GM08714 (cell line): Measurements from ENCODE around the gene MYBPC3.

Experiments used
- H3K4me3 ChIP-seq: fragments of 200-500 bp; sonication (Bioruptor generic); 2 replicates; pipeline ENCODE4 v1.5.1; 2014; ENCODE audit warnings: mild to moderate bottlenecking, low read length, inconsistent platforms
- ZNF274 ChIP-seq: IDR thresholded peaks from 2 replicates; pipeline ENCODE4 v1.6.1; 2012; ENCODE audit warnings: mild to moderate bottlenecking, low read depth, low read length

MYBPC3 gene

DNA sequence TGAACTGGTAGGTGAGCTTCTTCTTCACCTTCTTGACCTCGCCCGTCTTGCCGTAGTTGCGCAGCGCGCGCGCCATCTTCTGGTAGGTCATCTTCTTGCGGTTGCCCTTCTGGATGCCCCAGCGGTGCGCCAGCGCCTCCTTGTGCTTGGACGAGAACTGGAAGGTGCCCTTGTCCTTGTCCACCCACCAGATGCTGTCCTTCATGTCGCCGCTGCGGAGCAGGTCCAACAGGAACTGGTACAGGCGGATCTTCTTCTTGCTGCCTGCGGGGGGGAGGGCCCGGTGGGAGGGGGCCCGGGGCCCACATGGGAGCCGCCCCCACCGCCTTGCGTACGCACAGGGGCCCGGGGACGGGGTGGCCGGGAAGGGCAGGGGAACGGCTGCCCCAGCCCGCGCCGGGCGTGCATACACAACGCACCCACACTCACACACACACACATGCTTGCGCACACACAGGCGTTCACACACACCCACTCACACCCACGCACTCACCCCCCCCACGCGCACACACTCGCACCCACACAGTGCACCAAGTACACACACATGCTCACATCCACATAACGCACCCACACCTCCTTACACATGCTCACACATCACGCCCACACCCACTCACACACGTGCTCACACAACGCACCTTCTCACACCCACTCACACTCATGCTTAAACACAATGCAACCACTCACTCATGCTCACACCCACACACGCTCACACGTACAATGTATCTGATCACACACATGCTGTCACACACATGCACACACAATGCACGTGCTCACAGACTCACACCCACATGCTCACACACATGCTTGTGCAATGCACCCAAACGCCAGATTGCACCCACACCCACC, 3.0 kb upstream of the MYBPC3 start:
- H3K4me3 ChIP-seq, result no peak overlapping the region
- no peak for TF ChIP-seq ZNF274

DNA sequence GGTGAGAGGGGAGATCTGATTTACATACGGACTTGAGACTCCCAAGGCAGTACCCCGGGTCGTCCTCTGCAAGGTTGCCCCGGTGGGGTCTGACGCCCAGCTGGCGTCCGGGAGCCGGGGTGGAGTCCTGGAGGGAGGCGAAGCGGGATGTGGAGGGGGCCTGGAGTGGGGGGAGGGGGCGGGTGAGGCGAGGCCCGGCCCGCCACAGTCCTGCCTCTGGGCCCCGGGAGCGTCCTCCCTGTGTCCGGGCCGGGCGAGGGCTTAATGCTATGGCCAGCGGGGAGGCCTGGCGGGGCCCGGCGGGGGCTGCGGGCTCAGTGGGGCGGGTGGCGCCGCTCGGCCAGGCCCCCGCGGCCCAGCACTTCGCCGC, 2.4 kb upstream of the MYBPC3 start:
- H3K4me3 ChIP-seq, result no peak overlapping the region
- TF ChIP-seq ZNF274, result no peak

DNA sequence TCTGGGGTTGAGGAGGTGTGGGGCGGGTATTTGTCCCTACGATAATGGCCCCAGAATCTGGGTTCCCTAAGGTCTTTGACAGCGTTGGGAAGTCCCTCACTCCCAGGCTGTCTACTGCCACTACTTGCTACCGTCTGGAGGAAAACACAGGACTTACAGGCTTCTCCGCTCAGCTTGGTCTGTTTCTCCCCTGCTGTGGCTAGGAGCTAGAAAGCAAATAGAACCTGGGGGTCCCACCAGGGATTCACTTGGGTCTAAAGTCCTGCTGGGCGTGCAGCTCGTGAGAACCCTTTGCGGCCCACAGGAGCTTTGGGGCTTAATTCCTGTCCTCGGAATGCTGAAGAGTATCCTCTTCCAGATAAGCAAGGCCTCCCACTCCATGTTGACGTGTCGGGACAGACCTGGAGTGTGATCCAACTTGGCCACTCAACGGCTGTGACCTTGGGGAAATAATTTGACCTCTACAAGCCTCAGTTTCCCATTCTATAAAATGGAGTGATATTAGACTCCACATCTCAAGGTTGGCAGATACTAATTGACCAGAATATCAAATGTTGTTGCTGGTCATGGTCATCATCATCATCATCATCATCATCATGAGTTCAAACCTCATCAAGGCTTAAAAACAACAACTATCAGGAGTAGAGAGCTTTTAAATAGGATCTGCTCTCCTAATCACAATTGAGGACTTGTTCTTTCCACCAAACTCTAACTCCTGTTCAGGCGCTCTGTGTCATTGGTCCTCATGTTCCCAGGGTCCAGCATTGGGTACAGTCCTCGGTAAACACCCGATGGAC, 1.7 kb upstream of the MYBPC3 start:
- H3K4me3 ChIP-seq, result no peak overlapping the region
- no peak for TF ChIP-seq ZNF274

DNA sequence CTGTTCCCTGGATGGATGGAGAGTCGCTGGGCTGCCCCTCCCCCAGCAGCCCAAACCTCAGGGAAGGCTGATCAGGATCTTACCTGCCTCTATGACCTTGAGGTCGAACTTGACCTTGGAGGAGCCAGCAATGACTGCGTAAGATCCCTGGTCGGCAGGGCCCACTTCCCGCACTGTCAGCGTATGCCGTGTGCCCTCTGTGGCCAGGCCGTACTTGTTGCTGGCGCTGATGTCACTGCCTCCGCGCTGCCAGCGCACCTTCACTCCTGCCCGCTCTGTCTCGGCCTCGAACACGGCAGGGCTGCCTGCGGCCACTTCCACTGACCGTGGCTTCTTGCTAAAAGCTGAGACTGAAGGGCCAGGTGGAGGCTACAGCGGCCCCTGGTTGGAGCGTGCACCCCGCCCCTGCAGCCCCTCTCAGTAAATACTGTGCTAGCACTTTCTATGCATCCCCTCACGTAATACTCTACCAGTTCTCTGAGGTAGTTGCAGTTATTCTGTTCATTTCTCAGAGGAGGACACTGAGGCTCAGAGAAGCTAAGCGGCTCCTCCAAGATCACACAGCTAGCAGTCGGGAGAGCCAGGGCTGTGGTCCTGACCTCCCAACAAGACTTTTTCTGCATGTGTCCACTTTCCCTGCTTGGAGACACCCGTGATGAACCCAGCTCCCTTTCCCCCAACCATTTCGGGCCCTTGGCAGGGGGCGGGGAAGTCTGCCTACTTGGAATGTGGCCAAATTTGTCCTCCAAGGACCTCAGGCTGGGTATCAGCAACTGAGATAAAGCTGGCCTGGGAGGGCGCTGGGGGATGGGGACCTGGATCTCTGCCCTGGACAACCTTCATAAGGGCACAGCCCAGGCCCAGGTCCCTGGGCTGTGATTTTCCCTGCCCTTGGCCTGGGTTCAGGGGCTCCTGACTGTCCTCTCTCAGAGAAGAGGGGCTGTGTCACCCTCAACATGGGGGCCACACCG, 1.1 kb downstream of the MYBPC3 start:
- TF ChIP-seq ZNF274, result no peak

DNA sequence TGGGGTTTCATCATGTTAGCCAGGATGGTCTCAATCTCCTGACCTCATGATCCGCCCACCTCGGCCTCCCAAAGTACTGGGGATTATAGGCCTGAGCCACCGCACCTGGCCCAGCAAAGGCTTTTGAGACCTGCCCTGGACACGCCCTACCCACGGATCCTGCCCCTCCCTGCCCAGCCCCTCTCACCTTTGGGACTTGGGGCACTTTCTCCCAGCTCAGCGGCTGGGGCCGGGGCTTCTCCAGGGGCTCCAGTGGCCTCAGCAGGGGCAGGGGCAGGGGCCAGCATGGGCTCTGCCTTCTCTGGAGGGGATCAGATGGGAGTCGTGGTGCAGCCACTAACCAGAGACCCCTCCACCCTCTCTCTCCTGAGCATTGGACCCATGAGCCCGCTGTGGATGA, 2.2 kb downstream of the MYBPC3 start:
- no peak overlapping the region for H3K4me3 ChIP-seq
- no peak for TF ChIP-seq ZNF274

More for the DNA sequence above, 1.1 kb downstream of the MYBPC3 start:
- no peak overlapping the region for H3K4me3 ChIP-seq

DNA sequence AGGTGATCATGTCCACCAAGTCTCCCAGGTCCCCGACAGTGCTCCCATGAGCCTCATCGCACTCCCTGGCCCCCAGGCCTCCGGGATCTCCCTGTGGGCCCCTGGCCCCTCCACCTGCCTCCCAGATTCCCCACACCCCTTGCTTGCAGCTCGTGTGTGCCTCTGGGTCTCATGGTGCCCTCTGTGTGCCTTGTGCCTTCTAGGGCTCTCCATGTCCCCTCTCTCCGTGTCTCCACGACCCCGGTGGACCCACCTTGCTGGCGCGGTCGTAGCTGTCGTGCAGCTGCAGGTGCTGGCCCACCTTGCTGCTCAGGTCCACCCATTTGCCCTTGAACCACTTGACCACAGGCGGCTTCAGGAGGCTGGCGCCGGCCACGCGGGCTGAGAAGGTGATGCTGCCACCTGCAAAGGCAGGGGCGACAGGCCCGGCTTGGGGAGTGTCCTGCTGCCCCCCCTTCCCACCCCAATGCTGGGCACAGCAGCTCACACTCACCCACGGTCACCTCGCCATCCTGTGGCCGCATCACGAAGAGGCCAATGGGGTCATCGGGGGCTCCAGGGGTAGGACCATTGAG, 2.9 kb downstream of the MYBPC3 start:
- H3K4me3 ChIP-seq, result no peak overlapping the region
- no peak for TF ChIP-seq ZNF274

DNA sequence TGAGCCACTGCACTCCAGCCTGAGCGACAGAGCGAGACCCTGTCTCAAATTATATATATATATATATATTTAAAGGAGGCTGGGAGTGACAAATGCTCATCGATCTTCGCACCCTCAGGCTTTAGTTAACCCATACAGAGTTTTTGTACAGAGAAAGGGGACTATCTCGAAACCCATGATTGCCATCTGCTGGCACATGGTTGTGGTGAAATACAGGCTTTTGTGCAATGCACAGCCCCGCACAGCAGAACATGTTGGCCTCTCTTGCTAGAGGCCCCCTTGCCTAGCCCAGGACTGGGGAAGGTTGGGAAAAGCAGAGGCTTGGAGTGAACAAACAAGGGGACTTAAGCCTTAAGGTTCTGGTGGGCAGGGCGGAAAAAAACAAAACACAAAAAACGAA, 3.6 kb downstream of the MYBPC3 start:
- H3K4me3 ChIP-seq, result no peak overlapping the region
- TF ChIP-seq ZNF274, result no peak

DNA sequence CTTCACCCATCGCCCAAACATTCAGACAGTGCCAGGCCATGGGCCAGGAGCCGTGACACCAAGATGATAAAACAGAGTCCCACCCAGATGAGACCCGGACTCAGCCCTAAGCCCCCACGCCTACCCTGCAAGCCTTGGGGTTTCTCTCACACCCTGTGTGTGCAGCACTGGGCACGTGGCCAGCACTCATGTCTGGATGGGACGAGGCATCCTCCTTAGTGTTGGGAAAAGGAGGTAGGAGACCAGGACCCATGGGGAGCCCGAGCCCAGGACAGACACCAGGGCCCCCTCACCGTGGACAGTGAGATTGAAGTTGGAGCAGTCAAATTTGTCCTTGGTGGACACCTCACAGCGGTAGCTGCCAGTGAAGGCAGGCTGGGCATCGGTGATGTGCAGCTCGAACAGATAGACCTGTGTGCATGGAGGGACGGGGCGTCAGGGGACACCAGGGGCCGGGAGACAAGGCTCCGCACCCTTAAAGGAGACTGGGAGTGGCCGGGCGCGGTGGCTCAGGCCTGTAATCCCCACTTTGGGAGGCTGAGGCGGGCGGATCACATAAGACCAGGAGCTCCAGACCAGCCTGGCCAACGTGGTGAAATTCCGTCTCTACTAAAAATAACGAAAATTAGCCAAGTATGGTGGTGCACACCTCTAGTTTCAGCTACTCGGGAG, 4.2 kb downstream of the MYBPC3 start:
- H3K4me3 ChIP-seq, result no peak overlapping the region
- no peak for TF ChIP-seq ZNF274

DNA sequence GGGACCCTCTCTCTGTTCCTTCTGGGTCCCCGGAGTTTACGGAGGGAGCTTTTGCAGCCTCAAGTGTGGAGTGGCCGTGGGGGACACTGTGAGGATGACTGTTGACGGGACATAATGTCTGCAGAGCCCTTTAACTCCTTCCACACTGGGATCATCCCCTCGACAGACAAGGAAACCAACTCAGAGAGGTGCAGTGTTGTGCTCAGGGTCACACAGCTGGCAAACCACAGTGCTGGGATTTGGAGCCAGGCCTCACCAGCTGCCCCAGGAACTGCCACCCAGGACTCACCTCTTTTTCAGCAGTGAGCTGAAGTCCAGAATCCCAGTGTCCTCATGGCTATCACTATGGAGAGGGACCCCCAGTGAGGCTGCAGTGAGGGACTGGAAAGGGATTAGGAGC, 5.4 kb downstream of the MYBPC3 start:
- H3K4me3 ChIP-seq, result no peak overlapping the region

DNA sequence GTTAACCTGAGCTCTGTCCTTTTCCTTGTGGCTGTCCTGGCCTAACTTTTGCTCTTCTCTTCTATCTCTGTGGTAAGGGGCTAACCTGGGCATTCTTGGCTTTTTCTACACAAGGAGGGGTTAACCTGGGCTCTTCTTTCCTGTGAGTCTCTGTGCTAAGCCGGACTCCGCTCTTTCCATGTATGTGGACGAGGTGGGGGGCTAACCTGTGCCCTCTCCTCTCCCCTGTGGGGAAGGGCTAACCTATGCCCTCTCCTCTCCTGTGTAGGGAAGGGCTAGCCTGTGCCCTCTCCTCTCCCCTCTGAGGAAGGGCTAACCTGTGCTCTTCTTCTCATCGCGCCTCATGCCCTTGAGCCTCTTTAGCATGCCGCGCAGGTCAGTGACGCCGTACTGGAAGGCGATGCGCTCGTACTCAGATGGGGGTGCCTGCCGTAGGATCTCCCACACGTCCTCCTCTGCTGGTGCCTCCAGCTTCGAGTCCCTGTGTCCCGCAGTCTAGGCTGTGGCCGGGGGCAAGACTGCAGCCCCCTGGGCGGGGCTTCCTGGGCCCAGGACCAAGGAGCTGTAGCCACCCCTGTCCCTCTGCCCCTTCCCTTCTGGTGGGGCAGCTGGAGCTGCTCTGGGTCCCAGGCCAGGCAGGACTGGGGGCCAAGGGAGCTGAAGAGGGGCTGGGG, 6.5 kb downstream of the MYBPC3 start:
- no peak overlapping the region for H3K4me3 ChIP-seq
- no peak for TF ChIP-seq ZNF274

More for the DNA sequence above, 5.4 kb downstream of the MYBPC3 start:
- TF ChIP-seq ZNF274, result no peak

DNA sequence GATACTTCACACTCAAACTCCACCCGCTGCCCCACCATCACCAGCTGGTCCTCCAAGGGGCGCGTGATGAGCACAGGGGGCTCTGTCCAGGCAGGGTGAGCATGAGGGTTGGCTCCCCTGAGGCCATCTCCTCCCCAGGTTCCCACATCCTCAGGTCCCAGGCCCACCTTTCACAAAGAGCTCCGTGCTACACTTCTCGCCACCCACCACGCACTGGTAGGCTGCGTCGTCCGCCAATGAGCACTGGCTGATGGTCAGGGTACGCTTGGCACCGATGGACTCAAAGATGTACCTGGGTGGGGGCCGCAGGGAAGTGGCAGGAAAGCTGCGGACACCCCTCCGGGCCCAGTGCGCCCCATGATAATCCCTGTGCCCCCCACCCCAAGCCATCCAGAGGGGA, 9.6 kb downstream of the MYBPC3 start:
- no peak for TF ChIP-seq ZNF274
- H3K4me3 ChIP-seq, result no peak overlapping the region

DNA sequence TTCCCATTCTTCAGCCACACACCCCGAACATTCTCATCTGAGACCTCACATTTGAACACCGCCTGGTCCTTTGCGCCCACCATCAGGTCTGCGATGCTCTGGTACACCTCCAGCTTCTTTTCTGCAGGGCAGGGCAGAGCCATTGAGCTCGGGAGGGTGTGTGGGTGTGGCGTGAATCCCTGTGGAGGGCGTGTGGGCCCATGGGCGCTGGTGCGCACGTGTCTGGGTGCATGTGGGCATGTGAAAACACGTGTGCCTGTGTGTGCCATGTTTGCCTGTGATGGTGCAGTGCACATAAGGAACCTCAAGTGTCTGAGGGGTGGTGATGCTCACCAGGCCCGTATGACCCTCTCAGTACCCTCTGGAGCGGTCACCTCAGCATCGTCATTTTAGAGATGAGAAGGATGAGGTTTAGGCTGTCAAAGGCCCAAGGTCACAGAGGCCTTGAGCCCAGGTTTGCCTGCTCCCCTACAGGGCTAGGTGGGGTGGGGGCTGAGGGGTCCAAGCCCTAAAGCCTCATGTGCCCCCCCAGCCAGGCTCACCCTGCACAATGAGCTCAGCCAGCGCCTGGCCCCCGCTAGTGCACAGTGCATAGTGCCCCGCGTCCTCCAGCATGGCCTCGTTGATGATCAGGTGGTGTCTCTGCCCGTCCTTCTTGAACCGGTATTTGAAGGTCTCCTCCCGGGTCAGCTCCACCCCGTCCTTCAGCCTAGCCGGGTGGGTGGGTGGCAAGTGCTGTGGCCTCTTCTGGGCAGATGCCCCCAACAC, 10.3 kb downstream of the MYBPC3 start:
- no peak overlapping the region for H3K4me3 ChIP-seq
- no peak for TF ChIP-seq ZNF274
